OCI-LY7 (cell line): ENCODE data around the gene PDZD2.

Experiments used
- EZH2phosphoT487 ChIP-seq: fragments of 200-600 bp; sonication (generic); IDR thresholded peaks from 2 replicates; pipeline ENCODE4 v1.6.1; 2018; ENCODE audit warnings: low read depth, borderline replicate concordance, mild to moderate bottlenecking, mixed run types, antibody characterized with exemption, low read length, moderate library complexity, mixed read lengths
- TF ChIP-seq, protein P1 (sequence below): fragments of 200-600 bp; sonication (generic); conservative IDR thresholded peaks from 2 replicates; pipeline ENCODE4 v1.5.1; 2014; ENCODE audit warnings: mild to moderate bottlenecking, antibody characterized with exemption, low read length, moderate library complexity, mixed read lengths

DNA sequence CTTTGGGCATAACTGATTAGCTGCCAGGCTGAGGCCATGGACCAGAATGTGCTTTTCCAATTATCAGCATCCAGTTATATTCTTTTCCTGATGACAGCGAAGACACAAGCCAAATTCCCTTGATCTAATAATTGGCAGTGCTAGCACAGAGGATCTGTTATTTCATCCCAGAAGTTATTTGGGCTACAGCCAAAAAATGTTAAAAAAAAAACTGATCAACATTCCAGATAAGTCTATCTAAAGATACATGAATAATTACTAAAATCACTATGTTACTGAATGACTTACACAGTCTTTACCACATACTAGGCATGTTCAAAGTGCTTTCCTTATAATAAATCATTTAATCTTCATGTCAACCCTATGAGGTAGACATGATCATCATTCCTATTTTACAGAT lies 13.5 kb upstream of the PDZD2 start:
- TF ChIP-seq, protein P1, sequence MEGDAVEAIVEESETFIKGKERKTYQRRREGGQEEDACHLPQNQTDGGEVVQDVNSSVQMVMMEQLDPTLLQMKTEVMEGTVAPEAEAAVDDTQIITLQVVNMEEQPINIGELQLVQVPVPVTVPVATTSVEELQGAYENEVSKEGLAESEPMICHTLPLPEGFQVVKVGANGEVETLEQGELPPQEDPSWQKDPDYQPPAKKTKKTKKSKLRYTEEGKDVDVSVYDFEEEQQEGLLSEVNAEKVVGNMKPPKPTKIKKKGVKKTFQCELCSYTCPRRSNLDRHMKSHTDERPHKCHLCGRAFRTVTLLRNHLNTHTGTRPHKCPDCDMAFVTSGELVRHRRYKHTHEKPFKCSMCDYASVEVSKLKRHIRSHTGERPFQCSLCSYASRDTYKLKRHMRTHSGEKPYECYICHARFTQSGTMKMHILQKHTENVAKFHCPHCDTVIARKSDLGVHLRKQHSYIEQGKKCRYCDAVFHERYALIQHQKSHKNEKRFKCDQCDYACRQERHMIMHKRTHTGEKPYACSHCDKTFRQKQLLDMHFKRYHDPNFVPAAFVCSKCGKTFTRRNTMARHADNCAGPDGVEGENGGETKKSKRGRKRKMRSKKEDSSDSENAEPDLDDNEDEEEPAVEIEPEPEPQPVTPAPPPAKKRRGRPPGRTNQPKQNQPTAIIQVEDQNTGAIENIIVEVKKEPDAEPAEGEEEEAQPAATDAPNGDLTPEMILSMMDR, result no peak
- TF ChIP-seq EZH2phosphoT487, result no peak
